ENCODE results near the gene DCUN1D2. TPM values are rescaled to one million over a fixed set of nuclear protein-coding genes. Genes with fewer than 3 reads are reported as not detected.

DCUN1D2 gene
- polyA plus RNA-seq, 3 donors = 3.1 to 16.7 (median 6.1) TPM

- Mint-ChIP-seq H3K36me3 (peaks cover 0 to 3% of the 10 kb centered on the region in 2 donors), H3K4me3 (no peak overlapping the region), H3K27ac (peak overlapping the region in 1 of 7 donors; percentile 13), H3K9me3 (peaks cover 13 to 24% (median 20%) of the 10 kb centered on the region in 7 donors), H3K4me1 (peaks cover 21% of the 10 kb centered on the region), H3K27me3 (ENCODE audit: low read depth in 3 of 3) (peaks cover 2 to 10% (median 3%) of the 10 kb centered on the region in 3 donors)
- Histone ChIP-seq H3K27me3 (ENCODE audit: control insufficient read depth in 2 of 2, insufficient read depth in 2 of 2, low read length in 2 of 2) (no peaks in the 10 kb centered on the region), H3K79me2 (ENCODE audit: insufficient read depth, low read length) (no peaks in the 10 kb centered on the region), H3K27ac (ENCODE audit: low read depth in 1 of 2, low read length in 2 of 2) (no peak overlapping the region), H3K4me3 (replicated peaks in 1 of 3; ENCODE audit: low read depth in 2 of 3, low read length in 3 of 3) (no peak overlapping the region), H4K20me1 (ENCODE audit: insufficient read depth, low read length) (no peaks in the 10 kb centered on the region), H3K4me1 (ENCODE audit: control insufficient read depth in 1 of 2, insufficient read depth in 2 of 2, low read length in 2 of 2) (peaks cover 13 to 22% of the 10 kb centered on the region in 2 donors), H3K9me3 (replicated peaks in 1 of 2; ENCODE audit: control insufficient read depth in 1 of 2, insufficient read depth in 1 of 2, low read length in 2 of 2) (peaks cover 7 to 27% of the 10 kb centered on the region in 2 donors), H3K9ac (ENCODE audit: insufficient read depth, low read length, poor library complexity, severe bottlenecking) (no peak overlapping the region), H3K36me3 (replicated peaks in 1 of 2; ENCODE audit: control insufficient read depth in 1 of 2, insufficient read depth in 2 of 2, low read length in 2 of 2) (no peaks in the 10 kb centered on the region), H2AFZ (ENCODE audit: insufficient read depth, low read depth, low read length, poor library complexity, severe bottlenecking) (no peak overlapping the region), H3K4me2 (replicated peaks; ENCODE audit: extremely low read depth, low read length, poor library complexity, severe bottlenecking) (no peak overlapping the region)
- no peak for DNase-seq
- 97% methylated on average over 15 of the region's 15 CpGs for WGBS (ENCODE audit: insufficient coverage)
- no peak for TF ChIP-seq CTCF (IDR thresholded peaks at IDR 0.05)
- intact Hi-C loops (cut with micrococcal nuclease) = no loop called here
Measured at GRCh38 chr13:113415032-113415431, 75.5 kb downstream of the DCUN1D2 start.

GRCh38 chr13:113414335-113414734 is 76.2 kb downstream of the DCUN1D2 start:
- Histone ChIP-seq H3K9me3 (replicated peaks in 1 of 2; ENCODE audit: control insufficient read depth in 1 of 2, insufficient read depth in 1 of 2, low read length in 2 of 2) (peaks cover 9 to 34% of the 10 kb centered on the region in 2 donors), H4K20me1 (ENCODE audit: insufficient read depth, low read length) (no peaks in the 10 kb centered on the region), H3K9ac (ENCODE audit: insufficient read depth, low read length, poor library complexity, severe bottlenecking) (no peak overlapping the region), H2AFZ (ENCODE audit: insufficient read depth, low read depth, low read length, poor library complexity, severe bottlenecking) (no peak overlapping the region), H3K4me3 (replicated peaks in 1 of 3; ENCODE audit: low read depth in 2 of 3, low read length in 3 of 3) (no peak overlapping the region), H3K27ac (ENCODE audit: low read depth in 1 of 2, low read length in 2 of 2) (peak overlapping the region in 1 of 2 donors; percentile 45), H3K4me2 (replicated peaks; ENCODE audit: extremely low read depth, low read length, poor library complexity, severe bottlenecking) (no peak overlapping the region), H3K36me3 (replicated peaks in 1 of 2; ENCODE audit: control insufficient read depth in 1 of 2, insufficient read depth in 2 of 2, low read length in 2 of 2) (no peaks in the 10 kb centered on the region), H3K79me2 (ENCODE audit: insufficient read depth, low read length) (no peaks in the 10 kb centered on the region), H3K27me3 (ENCODE audit: control insufficient read depth in 2 of 2, insufficient read depth in 2 of 2, low read length in 2 of 2) (no peaks in the 10 kb centered on the region), H3K4me1 (ENCODE audit: control insufficient read depth in 1 of 2, insufficient read depth in 2 of 2, low read length in 2 of 2) (peaks cover 20 to 28% of the 10 kb centered on the region in 2 donors)
- H3K4me1 Mint-ChIP-seq = peaks cover 28% of the 10 kb centered on the region
- H3K4me3 Mint-ChIP-seq = no peak overlapping the region
- peaks cover 0 to 3% of the 10 kb centered on the region in 2 donors for H3K36me3 Mint-ChIP-seq
- DNase-seq = no peak
- intact Hi-C loops (cut with micrococcal nuclease) = no loop called here
- 88% methylated on average over 6 of the region's 8 CpGs for WGBS (ENCODE audit: insufficient coverage)
- no peak for TF ChIP-seq CTCF (IDR thresholded peaks at IDR 0.05)
- H3K27ac Mint-ChIP-seq = peak overlapping the region in 1 of 7 donors; percentile 69
- peaks cover 3 to 10% (median 5%) of the 10 kb centered on the region in 3 donors for H3K27me3 Mint-ChIP-seq (ENCODE audit: low read depth in 3 of 3)
- peaks cover 14 to 31% (median 25%) of the 10 kb centered on the region in 7 donors for H3K9me3 Mint-ChIP-seq
